GM19324 (cell line): Measurements from ENCODE around the gene MKNK1.

Source experiments
- ATAC-seq: cut with Tn5 transposase; IDR thresholded peaks from one replicate; pipeline ENCODE4 v1.9.1; 2021; ENCODE audit warnings: mild to moderate bottlenecking, moderate library complexity; ENCODE audit not compliant: unreplicated experiment, low FRiP score

The MKNK1 gene

GRCh38 chr1:46569116-46569515 lies 35.0 kb downstream of the MKNK1 start:
- no peak for ATAC-seq

- no peak for ATAC-seq
These were observed 35.6 kb downstream of the MKNK1 start for GRCh38 chr1:46568461-46568891.

GRCh38 chr1:46563341-46563740 lies 40.7 kb downstream of the MKNK1 start:
- no peak for ATAC-seq

DNA sequence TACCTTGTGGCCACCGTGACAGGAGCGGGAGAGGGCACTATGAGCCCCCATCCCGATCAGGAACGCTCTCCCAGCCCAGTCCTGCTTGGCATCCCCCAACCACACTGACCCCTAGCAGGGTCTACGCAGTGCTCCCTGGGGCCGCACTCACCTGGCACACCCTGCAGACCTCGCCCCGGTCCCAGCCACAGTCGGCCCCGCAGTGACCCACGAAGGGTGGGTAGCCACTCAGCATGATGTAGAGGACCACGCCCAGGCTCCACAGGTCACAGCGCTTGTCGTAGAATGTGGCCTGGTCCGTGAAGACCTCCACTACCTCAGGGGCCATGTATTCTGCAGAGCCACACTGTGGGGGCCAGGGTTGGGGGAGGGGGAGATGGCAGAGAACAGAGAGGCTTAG lies 41.6 kb downstream of the MKNK1 start:
- ATAC-seq: no peak

GRCh38 chr1:46558966-46559365 lies 45.1 kb downstream of the MKNK1 start:
- no peak for ATAC-seq

DNA sequence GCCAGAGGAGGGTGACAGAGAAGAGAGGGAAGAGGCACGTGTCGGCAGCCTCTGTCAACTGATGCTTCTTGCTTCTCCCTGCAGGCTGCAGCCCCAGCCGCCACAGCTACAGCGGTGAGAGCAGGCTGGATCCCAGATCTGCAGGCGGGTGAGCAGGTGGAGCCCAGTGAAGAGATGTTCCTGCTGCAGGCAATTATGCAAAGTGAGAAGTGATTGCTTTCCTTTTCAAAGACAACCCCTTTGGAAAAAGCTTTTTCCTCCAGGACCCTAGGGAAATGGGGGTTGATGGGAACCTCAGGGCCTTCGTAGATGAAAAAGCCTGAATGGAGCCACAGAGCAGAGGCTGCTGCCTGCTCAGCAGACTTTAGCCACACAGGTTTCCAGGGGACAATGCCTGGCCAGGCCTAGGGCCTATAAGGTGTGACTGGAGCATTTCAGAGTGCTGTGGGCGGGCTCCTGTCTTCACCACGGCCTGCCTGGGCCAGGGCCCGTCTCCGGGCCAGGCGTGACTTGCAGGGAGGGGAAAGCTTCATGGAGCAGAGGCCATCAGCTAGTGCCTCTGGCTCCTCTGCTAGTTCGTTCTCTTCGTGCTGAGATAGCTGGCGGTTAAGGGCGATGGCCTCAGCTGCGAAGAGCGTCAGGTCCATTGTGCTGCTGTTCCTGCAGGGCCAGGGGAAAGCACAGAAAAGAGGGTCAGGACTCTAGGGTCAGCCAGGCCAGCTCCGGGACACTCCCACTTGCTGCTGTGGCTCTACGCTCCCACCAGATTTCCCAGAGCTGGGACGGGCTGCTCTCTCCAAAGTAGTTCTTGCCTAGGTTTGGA lies 45.7 kb downstream of the MKNK1 start:
- ATAC-seq: no peak

DNA sequence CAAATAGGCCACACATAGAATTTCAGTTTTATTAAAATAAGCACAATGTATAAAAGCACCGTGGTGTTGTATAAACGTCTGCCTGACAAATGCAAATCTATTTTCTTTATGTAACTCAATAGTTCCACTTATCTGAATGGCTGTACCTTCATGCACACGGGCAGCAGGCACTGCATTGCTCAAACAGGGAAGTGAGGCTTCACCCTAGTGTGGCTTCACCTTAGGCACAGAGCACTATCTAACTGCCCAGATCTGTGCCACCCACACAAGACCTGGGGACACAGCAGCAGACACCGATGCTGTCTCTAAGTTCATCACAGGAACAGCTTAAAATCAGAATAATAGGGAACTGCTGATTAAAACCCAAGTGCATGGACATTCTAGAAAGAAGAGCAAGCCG lies 46.7 kb downstream of the MKNK1 start:
- no peak for ATAC-seq

DNA sequence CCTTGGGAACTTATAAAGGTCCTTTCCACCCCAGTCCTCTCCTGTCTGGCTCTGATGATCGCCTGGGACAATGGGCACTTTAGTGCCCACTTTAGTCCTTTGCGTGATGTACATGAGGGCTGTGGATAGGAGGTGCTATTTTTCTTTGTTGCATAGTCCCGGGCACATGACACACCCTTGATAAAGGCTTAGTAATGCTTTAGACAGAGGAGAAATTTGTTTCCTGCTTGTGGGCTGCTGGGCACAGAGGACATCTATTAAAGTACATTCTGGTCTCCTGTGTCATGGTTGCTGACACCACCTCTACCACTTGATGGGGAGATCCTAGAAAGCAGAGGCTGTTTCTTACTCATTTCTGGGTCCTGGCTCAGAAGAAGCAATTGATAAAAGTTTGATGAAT lies 47.2 kb downstream of the MKNK1 start:
- no peak for ATAC-seq

DNA sequence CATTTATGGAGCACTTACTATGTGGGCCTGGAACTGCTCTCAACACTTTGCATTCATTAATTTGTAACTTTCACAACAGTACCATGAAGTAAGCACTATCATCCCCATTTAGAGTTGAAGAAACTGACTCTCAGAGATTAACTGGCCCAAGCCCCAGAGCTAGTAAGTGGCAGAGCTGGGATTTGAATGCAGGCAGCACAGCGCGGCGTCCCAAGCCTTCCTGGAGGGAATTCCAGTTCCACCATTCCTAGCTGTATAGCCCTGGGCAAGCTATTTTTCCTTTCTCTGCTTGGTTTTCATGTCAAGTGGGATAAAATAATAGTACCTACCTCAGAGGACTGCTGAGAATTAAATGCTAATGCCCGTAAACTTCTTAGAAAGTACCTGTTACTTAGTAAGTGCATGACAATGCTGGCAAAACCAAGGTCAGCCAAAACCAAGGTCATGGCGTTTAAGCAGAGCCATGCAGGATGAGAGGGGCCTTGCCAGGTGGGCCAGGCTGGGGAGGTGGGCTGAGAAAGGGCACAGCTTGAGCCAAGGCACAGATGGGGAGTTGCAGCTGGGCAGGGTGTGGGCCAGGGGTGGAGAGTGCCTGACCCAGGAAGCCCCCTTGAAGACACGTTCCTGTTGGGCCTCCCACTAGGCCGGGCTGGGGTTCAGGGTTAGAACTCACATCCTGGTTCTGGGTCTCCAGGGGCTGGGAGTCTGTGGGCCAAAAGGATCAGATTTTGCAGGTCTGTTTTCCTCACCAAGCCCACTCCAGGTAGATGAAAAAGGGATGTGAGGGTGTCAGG lies 48.0 kb downstream of the MKNK1 start:
- ATAC-seq: no peak

DNA sequence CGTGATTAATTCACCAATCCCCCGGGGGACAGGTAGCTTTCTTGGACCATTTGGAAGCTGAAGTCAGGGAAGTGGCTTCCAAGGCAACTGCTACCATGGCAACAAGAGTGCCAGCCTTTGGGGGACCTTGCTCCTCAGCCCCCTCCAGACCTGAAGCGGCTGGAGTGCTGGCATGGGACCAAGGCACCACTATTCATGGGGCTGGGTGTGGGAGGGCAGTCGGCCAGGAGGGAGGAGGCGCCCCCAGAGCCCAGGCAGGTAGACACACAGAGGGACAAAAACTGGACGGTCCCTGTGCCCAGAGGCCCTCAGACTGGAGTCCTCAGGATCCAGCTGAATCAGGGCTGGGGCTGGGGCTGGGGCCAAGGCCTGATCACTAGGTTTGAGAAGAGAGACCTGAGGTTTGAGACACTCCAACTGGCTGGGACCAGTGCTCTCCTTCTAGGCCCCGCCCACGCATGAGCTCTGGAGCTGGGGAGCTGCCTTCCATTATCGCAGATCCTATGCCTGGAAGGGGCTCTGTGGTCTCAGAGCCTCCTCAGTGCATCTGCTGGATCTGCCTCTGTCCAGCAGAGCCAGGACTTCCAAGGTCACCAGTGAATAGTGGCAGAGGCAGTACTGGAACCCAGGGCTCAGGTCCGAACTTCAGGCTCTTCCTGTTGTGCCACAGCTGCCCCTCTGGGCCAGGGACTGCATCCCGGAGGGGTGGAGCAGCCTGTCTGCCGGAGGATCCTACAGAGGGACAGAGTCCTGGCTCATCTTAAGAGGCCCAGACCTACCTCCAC lies 49.3 kb downstream of the MKNK1 start:
- ATAC-seq: no peak

- ATAC-seq: no peak
These were observed 49.9 kb downstream of the MKNK1 start for GRCh38 chr1:46554236-46554596.

DNA sequence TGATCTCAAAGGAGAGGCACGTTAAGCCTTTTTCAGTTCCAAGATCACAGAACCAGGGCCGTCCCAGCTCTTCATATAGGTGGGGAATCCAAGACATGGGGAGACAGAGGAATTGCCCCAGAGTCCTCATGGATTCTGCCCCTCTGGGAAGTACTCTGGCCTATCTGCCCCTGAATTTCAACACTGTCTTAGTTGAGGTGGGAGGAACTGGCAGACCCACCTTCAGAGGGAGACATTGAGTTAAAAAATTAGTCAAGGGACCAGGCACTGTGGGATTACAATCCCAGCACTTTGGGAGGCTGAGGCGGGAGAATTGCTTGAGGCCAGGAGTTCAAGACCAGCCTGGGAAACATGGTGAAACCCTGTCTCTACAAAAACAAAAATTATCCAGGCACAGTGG lies 50.6 kb downstream of the MKNK1 start:
- no peak for ATAC-seq

GRCh38 chr1:46552357-46553237 lies 51.5 kb downstream of the MKNK1 start:
- ATAC-seq: no peak

- no peak for ATAC-seq
These were observed 52.4 kb downstream of the MKNK1 start, which contains the start of gene KNCN for GRCh38 chr1:46551597-46552095. TSS of gene KNCN (minus strand) at chr1:46551647. CDS start at chr1:46551215, 432 bp downstream.

DNA sequence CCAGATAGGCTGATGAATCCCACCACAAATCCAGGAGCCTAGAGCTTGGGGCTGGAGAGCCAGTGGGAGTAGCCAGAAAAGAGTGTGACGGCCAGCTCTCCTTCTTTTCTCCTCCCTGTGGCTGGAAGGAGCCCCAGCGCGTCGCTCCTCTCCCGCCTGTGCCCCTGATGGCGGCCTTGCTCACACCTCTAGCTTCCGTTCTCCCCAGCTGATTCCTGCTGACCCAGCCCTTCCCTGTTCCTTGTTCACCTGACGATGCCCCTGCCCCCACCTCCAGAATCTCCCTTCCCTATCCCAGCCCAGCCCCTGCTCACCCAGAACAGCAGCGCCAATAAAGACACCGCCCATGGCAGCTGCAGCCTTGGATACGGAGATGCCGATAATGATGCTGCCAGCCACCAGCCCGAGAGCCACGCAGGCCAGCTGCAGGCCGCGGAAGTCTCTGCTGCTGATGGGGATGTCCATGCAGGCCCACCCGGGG lies 53.3 kb downstream of the MKNK1 start:
- ATAC-seq: no peak

GRCh38 chr1:46549697-46550681 lies 54.1 kb downstream of the MKNK1 start:
- ATAC-seq: no peak

- ATAC-seq: no peak
These were observed 56.3 kb downstream of the MKNK1 start for GRCh38 chr1:46547481-46548383.
